Mononuclear cell (primary cell): ENCODE data around the gene TMEM131. TPM values are rescaled to one million over a fixed set of nuclear protein-coding genes. Genes with fewer than 3 reads are reported as not detected.
"Not testable (repeated sequence)": the region's sequence is repeated elsewhere in the genome, so short reads cannot be mapped to it uniquely, and the experiment has no call there.

Experiments used
- H3K27me3 ChIP-seq: 2 replicates; pipeline ENCODE4 v1.6.0; 2011; ENCODE audit warnings: low read length, control low read depth; ENCODE audit not compliant: insufficient read depth
- H3K4me1 ChIP-seq: 2 replicates; pipeline ENCODE4 v1.5.1; 2011; ENCODE audit warnings: mild to moderate bottlenecking, low read length, control low read depth; ENCODE audit not compliant: insufficient read depth
- H3K4me3 ChIP-seq: 2 replicates; pipeline ENCODE4 v1.5.1; 2011; ENCODE audit warnings: mild to moderate bottlenecking, low read length, moderate library complexity
- H3K9me3 ChIP-seq: 2 replicates; pipeline ENCODE4 v1.5.1; 2011; ENCODE audit warnings: low read depth, mild to moderate bottlenecking, control low read depth, low read length
- total RNA-seq: library from RNA; depleted of rRNA; stranded (reverse); fragments of >200 nt; gene quantifications from one replicate; pipeline ENCODE4 v1.2.3, GENCODE V29; 2012

The TMEM131 gene
- total RNA-seq, 1 donor = 26.6 TPM

- Histone ChIP-seq H3K27me3 (peaks cover 3% of the 10 kb centered on the region), H3K4me3 (no peak overlapping the region), H3K4me1 (peaks cover 35% of the 10 kb centered on the region), H3K9me3 (no peaks in the 10 kb centered on the region)
Measured at GRCh38 chr2:98028101-98028561, 32.4 kb upstream of the TMEM131 start.

- H3K9me3 ChIP-seq = no peaks in the 10 kb centered on the region
- no peak overlapping the region for H3K4me3 ChIP-seq
- peaks cover 3% of the 10 kb centered on the region for H3K27me3 ChIP-seq
- H3K4me1 ChIP-seq = peaks cover 35% of the 10 kb centered on the region
Measured at GRCh38 chr2:98027538-98027937, 31.8 kb upstream of the TMEM131 start.

GRCh38 chr2:98026927-98027522 is 31.3 kb upstream of the TMEM131 start:
- peaks cover 3% of the 10 kb centered on the region for H3K27me3 ChIP-seq
- H3K9me3 ChIP-seq = no peaks in the 10 kb centered on the region
- no peak overlapping the region for H3K4me3 ChIP-seq
- peaks cover 39% of the 10 kb centered on the region for H3K4me1 ChIP-seq

GRCh38 chr2:98026292-98026691 is 30.5 kb upstream of the TMEM131 start:
- Histone ChIP-seq H3K4me3 (no peak overlapping the region), H3K27me3 (peaks cover 3% of the 10 kb centered on the region), H3K4me1 (peaks cover 45% of the 10 kb centered on the region), H3K9me3 (no peaks in the 10 kb centered on the region)

- Histone ChIP-seq H3K4me1 (peaks cover 47% of the 10 kb centered on the region), H3K27me3 (peaks cover 3% of the 10 kb centered on the region), H3K9me3 (no peaks in the 10 kb centered on the region)
Measured at GRCh38 chr2:98025481-98026037, 29.8 kb upstream of the TMEM131 start.

GRCh38 chr2:98022067-98022466 is 26.3 kb upstream of the TMEM131 start:
- H3K9me3 ChIP-seq, H3K4me3 ChIP-seq, H3K27me3 ChIP-seq: not testable (repeated sequence)
- peaks cover 28% of the 10 kb centered on the region for H3K4me1 ChIP-seq

More at GRCh38 chr2:98025481-98026037, 29.8 kb upstream of the TMEM131 start:
- H3K4me3 ChIP-seq = no peak overlapping the region

- no peaks in the 10 kb centered on the region for H3K9me3 ChIP-seq
- peaks cover 3% of the 10 kb centered on the region for H3K27me3 ChIP-seq
- H3K4me1 ChIP-seq = peaks cover 20% of the 10 kb centered on the region
- no peak overlapping the region for H3K4me3 ChIP-seq
Measured at GRCh38 chr2:98020992-98021713, 25.4 kb upstream of the TMEM131 start.

- Histone ChIP-seq H3K27me3 (no peaks in the 10 kb centered on the region), H3K9me3 (no peaks in the 10 kb centered on the region), H3K4me3 (no peak overlapping the region), H3K4me1 (peaks cover 19% of the 10 kb centered on the region)
Measured at GRCh38 chr2:98020516-98020915, 24.8 kb upstream of the TMEM131 start.

GRCh38 chr2:98016908-98017670 is 21.3 kb upstream of the TMEM131 start:
- Histone ChIP-seq H3K4me3 (no peak overlapping the region), H3K4me1 (peaks cover 45% of the 10 kb centered on the region), H3K9me3 (no peaks in the 10 kb centered on the region), H3K27me3 (no peaks in the 10 kb centered on the region)

GRCh38 chr2:98015671-98016070 is 19.9 kb upstream of the TMEM131 start:
- peaks cover 51% of the 10 kb centered on the region for H3K4me1 ChIP-seq
- no peaks in the 10 kb centered on the region for H3K27me3 ChIP-seq
- H3K9me3 ChIP-seq = no peaks in the 10 kb centered on the region
- H3K4me3 ChIP-seq = no peak overlapping the region

- H3K9me3 ChIP-seq = no peaks in the 10 kb centered on the region
- H3K4me3 ChIP-seq = no peak overlapping the region
- H3K4me1 ChIP-seq = peaks cover 60% of the 10 kb centered on the region
- no peaks in the 10 kb centered on the region for H3K27me3 ChIP-seq
Measured at GRCh38 chr2:98014379-98014778, 18.6 kb upstream of the TMEM131 start.

- no peaks in the 10 kb centered on the region for H3K9me3 ChIP-seq
- no peak overlapping the region for H3K4me3 ChIP-seq
- H3K27me3 ChIP-seq = no peaks in the 10 kb centered on the region
- peaks cover 60% of the 10 kb centered on the region for H3K4me1 ChIP-seq
Measured at GRCh38 chr2:98013407-98014042, 17.8 kb upstream of the TMEM131 start.

GRCh38 chr2:98012561-98012991 is 16.8 kb upstream of the TMEM131 start:
- no peaks in the 10 kb centered on the region for H3K27me3 ChIP-seq
- no peak overlapping the region for H3K4me3 ChIP-seq
- no peaks in the 10 kb centered on the region for H3K9me3 ChIP-seq
- peaks cover 60% of the 10 kb centered on the region for H3K4me1 ChIP-seq

- Histone ChIP-seq H3K4me3 (no peak overlapping the region), H3K27me3 (no peaks in the 10 kb centered on the region), H3K4me1 (peaks cover 49% of the 10 kb centered on the region), H3K9me3 (no peaks in the 10 kb centered on the region)
Measured at GRCh38 chr2:98009887-98010760, 14.4 kb upstream of the TMEM131 start.
